Stimulated activated naive CD8-positive, alpha-beta T cell treated with anti-CD3 and anti-CD28 coated beads, Interleukin-15, amount 100 ng/mL, for 72 hours (primary cell): ENCODE measurements around the gene TCEA3.

Experiments used
- ATAC-seq: fragments of 150-1000 bp; cut with Tn5 transposase; 2 replicates; pipeline ENCODE4 v1.10.0; 2021; ENCODE audit warnings: mild to moderate bottlenecking, moderate library complexity
- DNase-seq, 2 donors: peaks; one replicate each; pipeline ENCODE4 v3.0.0; 2021 to 2022
- H3K27ac Mint-ChIP-seq, 2 donors: one replicate each; pipeline ENCODE4 v1.8.0; 2022; ENCODE audit warnings: mild to moderate bottlenecking in 2 of 2, mixed read lengths in 2 of 2, moderate library complexity in 2 of 2
- H3K27me3 Mint-ChIP-seq: one replicate; pipeline ENCODE4 v1.8.0; 2022; ENCODE audit warnings: mixed read lengths
- H3K4me1 Mint-ChIP-seq: one replicate; pipeline ENCODE4 v1.8.0; 2022; ENCODE audit warnings: mild to moderate bottlenecking, mixed read lengths
- H3K4me3 Mint-ChIP-seq, 2 donors: one replicate each; pipeline ENCODE4 v1.8.0; 2022; ENCODE audit warnings: mild to moderate bottlenecking in 2 of 2, mixed read lengths in 2 of 2, moderate library complexity in 1 of 2
- H3K9me3 Mint-ChIP-seq, 2 donors: one replicate each; pipeline ENCODE4 v1.8.0; 2022; ENCODE audit warnings: mixed read lengths in 2 of 2

Gene TCEA3

DNA sequence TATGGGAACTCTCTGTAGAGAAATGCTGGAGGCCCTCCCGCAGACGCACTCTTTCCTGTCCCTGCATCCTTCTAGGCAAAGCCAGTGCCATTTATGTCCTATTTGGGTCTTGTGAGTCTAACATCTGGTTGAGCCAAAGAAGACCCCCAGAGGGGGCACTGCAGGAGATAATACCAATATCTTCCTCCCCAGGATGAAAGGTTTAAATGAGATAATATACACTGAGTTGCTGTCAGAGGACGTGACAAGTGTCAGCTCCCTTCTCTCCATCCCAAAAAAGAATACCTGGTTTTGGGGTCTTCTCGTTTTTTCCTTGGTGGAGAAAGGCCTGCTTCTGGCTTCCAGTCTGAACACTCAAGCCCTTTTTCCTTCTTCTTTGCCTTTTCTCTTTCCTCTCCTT, 7.6 kb downstream of the TCEA3 start:
- no peaks in the 10 kb centered on the region for H3K27me3 Mint-ChIP-seq
- H3K4me1 Mint-ChIP-seq, result peaks cover 3% of the 10 kb centered on the region
- DNase-seq (no peak), ATAC-seq (no peak)
- H3K4me3 Mint-ChIP-seq, result no peak overlapping the region
- no peak overlapping the region for H3K27ac Mint-ChIP-seq
- no peaks in the 10 kb centered on the region for H3K9me3 Mint-ChIP-seq

DNA sequence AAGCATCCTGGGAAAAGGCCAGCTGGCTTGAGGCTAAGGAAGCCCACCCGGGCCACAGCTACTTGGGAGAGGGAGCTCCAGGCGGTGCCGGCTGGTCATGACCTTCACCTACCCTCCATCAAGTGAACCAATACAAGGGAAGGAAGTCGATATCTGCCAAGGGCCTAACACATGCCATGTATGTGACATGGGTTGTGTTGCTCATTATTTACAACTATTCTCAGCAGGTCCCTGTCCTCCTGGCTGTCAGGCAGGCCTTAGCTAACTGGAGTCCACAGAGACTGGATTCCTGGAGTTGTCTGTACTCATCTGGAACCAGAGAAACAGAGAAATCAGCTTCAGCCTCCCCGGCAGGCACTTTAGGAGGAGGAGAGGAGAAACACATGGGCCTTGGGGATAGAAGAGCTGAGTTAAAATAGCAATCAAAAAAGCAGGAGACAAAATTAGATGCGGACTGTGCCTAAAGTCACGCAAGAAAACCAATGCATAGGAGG, 15.7 kb downstream of the TCEA3 start:
- Mint-ChIP-seq H3K27me3 (no peaks in the 10 kb centered on the region), H3K4me3 (no peak overlapping the region), H3K9me3 (no peaks in the 10 kb centered on the region), H3K4me1 (peaks cover 7% of the 10 kb centered on the region), H3K27ac (no peak overlapping the region)
- no peak for ATAC-seq
- no peak for DNase-seq

DNA sequence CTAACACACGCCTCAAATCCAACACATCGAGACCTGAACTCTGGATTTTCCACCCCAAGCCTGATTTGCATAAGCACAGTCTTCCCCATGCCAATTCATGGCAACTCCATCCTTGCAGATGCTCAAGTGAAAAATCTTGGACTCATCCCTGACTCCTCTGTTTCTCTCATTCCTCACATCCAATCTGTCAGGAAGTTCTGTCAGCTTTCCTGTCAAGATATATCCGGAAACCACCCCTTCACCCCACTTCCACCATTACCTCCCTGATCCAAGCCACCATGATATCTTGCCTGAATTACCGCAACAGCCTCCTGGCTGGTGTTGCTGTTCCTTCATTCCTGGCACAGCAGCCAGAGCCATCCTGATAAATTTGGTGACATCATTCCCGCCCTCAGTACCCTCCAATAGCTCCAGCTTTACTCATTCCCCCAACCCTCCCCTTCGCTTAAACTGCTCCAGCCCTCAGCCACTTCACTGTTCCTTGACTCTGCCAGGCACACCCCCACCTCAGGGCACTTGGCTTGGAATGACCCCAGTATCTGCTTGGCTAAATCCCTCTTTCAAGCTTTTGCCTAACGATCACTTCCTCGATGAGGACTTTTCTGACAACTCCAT, 17.4 kb downstream of the TCEA3 start:
- Mint-ChIP-seq H3K27me3 (no peaks in the 10 kb centered on the region), H3K9me3 (no peaks in the 10 kb centered on the region), H3K4me1 (peaks cover 11% of the 10 kb centered on the region), H3K4me3 (no peak overlapping the region), H3K27ac (no peak overlapping the region)
- DNase-seq (no peak), ATAC-seq (no peak)

DNA sequence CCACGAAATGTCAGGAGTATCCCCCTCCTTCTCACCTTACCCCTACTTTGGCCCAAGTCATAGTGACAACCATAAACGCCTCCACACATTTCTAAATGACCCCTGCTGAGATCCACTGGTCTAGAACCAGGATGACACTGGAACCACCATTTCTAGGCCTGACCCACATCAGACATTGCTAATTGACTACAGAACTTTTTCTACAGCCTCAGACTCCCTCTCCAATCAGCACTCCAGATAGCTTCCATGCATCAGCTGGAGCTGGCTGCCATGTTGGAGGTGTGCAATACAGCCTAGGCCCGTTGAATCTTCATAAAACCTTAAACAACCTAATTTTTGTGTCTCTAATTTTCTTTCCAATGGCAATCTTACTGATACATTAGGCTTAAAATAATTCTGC, 18.6 kb downstream of the TCEA3 start:
- H3K27ac Mint-ChIP-seq, result no peak overlapping the region
- no peak overlapping the region for H3K4me3 Mint-ChIP-seq
- H3K4me1 Mint-ChIP-seq, result peaks cover 11% of the 10 kb centered on the region
- no peak for ATAC-seq
- DNase-seq, result no peak
- no peaks in the 10 kb centered on the region for H3K27me3 Mint-ChIP-seq
- H3K9me3 Mint-ChIP-seq, result no peaks in the 10 kb centered on the region

DNA sequence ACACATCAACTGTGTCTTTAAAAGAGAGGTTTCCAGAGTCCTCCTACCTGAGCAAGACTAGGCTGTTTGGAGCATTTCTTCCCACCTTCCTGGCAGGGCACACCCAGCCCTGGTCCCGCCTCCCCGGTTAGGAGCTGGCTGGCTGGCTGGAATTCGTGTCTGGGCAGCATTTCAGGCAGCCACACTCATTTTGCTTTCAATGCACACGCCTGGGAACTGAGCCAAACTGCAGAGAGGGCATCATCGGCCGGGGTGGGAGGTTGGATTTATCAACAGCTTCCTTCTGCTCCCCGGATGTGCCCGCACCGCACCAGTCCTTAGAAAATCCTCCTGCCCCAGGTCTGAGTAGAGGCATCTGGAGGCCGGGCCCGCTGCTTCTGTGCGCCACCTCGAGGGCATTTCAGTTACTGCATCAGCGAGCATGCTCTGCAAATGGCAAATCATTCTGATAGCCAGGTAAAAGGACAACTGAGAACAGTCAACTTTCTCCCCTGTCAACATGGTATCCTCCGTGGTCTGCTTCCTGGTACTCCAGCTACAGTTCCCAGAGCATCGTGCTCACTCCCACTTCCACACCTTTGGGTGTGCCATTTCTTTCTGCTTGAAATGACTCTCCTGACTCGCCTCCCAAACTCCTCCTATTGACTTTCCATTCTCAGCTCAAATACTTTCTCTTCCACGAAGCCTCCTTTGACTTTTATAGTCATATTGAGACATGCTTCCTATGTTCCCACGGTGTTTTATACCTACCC, 20.6 kb downstream of the TCEA3 start:
- peak; percentile 95 for ATAC-seq
- peaks cover 11% of the 10 kb centered on the region for H3K4me1 Mint-ChIP-seq
- no peaks in the 10 kb centered on the region for H3K27me3 Mint-ChIP-seq
- no peaks in the 10 kb centered on the region for H3K9me3 Mint-ChIP-seq
- DNase-seq, result peak; percentile 79 to 83
- peak overlapping the region in 1 of 2 donors; percentile 43 for H3K27ac Mint-ChIP-seq
- peak overlapping the region in 1 of 2 donors; percentile 51 for H3K4me3 Mint-ChIP-seq

DNA sequence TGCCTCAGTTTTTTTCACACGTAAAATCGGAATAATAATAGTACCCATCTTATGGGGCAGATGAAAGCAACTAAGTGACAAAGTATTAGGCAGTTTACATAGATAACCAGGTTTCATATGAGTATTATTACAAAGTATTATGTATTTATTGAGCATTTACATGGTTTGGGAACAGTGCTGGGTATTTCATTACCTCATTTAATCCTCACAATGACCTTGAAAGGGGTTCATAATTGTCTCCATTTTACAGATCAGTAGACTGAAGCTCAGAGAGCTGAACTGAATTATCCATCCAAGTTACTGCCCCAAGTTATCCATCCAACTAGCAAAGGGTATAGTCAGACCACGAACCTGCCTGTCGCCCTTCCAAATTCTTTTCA, 21.2 kb downstream of the TCEA3 start:
- Mint-ChIP-seq H3K4me3 (no peak overlapping the region), H3K9me3 (no peaks in the 10 kb centered on the region), H3K27me3 (no peaks in the 10 kb centered on the region), H3K4me1 (peaks cover 11% of the 10 kb centered on the region), H3K27ac (no peak overlapping the region)
- peak; percentile 6 for ATAC-seq
- DNase-seq, result no peak

DNA sequence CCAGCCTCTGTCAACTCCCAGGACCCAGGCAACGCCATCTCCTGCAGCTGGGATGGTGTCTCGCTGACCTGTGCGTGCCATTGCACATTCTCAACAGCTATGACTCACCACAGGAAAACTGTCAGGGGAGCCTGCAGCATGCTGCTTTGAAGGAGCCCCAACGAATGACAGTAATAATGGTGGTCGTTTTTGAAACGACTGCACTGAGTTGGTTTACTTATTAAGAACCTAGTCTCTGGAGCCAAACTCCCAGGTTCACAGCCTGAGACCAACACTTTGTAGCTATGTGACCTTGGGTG, 21.6 kb downstream of the TCEA3 start:
- peaks cover 11% of the 10 kb centered on the region for H3K4me1 Mint-ChIP-seq
- no peak overlapping the region for H3K27ac Mint-ChIP-seq
- ATAC-seq (no peak), DNase-seq (no peak)
- H3K27me3 Mint-ChIP-seq, result no peaks in the 10 kb centered on the region
- no peak overlapping the region for H3K4me3 Mint-ChIP-seq
- no peaks in the 10 kb centered on the region for H3K9me3 Mint-ChIP-seq

DNA sequence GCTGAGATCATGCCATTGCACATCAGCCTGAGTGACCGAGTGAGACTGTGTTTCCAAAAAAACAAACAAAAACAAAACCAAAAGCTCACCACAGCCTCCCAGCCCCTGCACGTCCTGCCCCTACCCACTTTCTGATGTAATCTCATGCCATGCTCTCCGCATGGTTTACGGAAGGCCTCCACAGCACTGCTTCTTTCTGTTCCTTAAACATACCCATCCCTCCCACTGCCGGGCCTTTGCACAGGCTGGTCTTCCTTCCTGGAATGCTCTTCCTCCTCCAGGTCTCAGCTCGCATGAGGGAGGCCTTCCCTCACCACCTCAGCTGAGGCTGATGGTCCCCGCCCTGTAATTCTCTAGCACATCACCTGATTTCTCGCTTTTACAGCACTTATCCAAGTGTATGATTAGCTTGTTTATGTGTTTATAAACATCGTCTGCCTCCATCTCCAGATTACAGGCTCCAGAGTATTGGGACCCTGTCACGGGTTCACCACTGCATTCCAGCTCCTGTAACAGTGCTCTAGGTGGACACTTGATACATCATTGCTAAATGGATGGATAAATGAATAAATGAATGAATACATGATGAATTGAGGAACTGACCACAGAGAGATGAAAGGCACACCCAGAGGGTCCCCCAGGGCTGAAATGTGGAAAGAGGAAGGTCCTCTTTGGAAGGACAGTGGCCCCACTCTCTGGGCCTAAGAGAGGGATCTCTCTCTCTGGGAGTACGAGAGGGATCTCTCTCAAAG, 22.1 kb downstream of the TCEA3 start:
- DNase-seq, result no peak
- peaks cover 11% of the 10 kb centered on the region for H3K4me1 Mint-ChIP-seq
- no peak for ATAC-seq
- H3K27ac Mint-ChIP-seq, result peak overlapping the region in 1 of 2 donors; percentile 85
- no peak overlapping the region for H3K4me3 Mint-ChIP-seq
- H3K27me3 Mint-ChIP-seq, result no peaks in the 10 kb centered on the region
- no peaks in the 10 kb centered on the region for H3K9me3 Mint-ChIP-seq

DNA sequence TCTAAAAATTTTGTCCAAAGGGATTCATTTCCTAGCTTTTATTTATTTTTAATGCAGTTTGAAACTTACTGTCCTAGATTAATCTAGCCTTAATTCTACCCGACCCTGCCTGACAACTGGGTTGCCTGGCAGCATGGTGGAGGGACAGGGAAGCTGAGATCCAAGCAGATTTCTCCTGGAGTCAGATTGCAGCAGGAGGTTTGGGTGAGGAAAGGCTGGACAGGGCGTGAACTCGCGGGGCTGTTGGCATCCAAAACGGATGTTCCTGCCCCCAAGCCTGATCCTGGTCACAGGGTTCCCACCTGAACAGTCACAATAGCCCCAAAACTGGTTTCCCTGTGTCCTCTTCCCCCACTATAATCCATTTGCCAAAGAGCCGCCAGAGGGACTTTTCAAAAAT, 23.2 kb downstream of the TCEA3 start:
- Mint-ChIP-seq H3K27ac (no peak overlapping the region), H3K4me1 (peaks cover 11% of the 10 kb centered on the region), H3K4me3 (no peak overlapping the region)

DNA sequence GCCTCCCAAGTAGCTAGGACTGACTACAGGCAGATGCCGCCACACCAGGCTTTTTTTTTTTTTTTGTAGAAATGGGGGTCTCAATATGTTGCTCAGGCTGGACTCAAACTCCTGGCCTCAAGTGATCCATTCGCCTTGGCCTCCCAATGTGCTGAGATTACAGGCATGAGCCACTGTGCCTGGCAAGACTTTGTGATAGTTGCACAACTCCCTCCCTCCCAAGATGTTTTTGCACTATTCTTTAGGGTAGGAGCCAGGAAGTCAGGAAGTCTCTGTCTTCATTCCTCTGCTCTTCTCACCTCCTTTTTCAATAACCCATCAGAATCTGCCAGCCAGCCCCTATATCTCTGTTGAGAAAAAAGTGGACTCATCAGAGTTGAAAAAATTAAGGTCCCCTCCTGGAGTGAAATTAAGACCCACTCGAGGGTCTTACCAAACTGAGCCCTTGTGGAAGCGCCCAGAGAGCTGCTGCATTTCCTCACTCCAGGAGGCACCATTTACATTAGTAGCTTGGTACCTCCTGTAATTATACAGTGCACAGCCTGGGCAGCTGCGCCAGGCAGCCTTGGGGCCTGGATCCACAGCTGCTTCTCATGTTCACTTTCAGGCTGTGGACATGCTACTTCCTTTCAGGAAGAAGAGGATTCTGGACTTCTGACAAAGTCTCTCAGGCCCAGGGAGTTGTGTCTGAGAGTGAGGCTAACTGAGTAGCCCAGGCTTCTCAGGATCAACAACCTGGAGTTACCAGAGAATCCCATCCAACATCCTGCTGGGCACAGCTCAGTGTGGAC, 24.0 kb downstream of the TCEA3 start:
- Mint-ChIP-seq H3K27ac (peak overlapping the region in 1 of 2 donors; percentile 72), H3K9me3 (no peaks in the 10 kb centered on the region), H3K4me3 (no peak overlapping the region), H3K27me3 (no peaks in the 10 kb centered on the region), H3K4me1 (peaks cover 17% of the 10 kb centered on the region)
- DNase-seq (no peak), ATAC-seq (no peak)

More for the DNA sequence above, 23.2 kb downstream of the TCEA3 start:
- ATAC-seq (no peak), DNase-seq (no peak)
- Mint-ChIP-seq H3K9me3 (no peaks in the 10 kb centered on the region), H3K27me3 (no peaks in the 10 kb centered on the region)

DNA sequence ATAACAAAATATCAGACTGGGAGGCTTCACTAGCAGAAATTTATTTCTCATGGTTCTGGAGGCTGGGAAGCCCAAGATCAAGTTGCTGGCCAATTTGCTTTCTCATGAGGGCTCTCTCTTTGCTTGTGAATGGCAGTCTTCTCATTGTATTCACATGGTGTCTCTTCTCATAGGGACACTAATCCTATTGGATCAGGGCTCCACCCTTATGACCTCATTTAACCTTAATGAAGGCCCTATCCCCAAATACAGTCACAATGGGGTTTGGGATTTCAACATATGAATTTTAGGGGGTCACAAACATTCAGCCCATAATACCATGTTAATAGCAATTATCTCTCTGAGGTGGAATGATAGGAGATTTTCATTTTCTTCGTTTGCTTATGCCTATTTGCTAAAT, 25.3 kb downstream of the TCEA3 start:
- Mint-ChIP-seq H3K27ac (no peak overlapping the region), H3K4me1 (peaks cover 14% of the 10 kb centered on the region), H3K27me3 (no peaks in the 10 kb centered on the region), H3K9me3 (no peaks in the 10 kb centered on the region), H3K4me3 (no peak overlapping the region)
- DNase-seq, result no peak
- no peak for ATAC-seq

DNA sequence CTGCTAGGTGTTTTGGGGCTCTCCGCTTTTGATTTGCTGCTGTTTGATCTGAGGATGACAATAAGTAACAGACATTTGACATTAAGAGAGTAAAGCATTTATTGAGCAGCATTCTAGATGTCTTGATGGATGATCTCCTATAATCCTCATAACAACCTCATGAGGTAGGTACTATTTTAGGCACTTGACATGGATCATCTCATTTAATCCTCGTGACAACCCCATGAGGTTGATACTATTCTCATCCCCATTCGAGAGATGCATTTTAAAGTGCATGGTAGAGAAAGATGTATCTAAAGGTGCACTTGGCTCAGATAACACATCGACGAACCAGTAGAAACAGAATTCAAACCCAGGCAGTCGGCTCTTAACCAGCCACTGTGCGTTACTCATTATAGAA, 26.6 kb downstream of the TCEA3 start:
- no peak overlapping the region for H3K4me3 Mint-ChIP-seq
- no peak overlapping the region for H3K27ac Mint-ChIP-seq
- no peak for ATAC-seq
- H3K4me1 Mint-ChIP-seq, result peaks cover 7% of the 10 kb centered on the region
- H3K27me3 Mint-ChIP-seq, result no peaks in the 10 kb centered on the region
- H3K9me3 Mint-ChIP-seq, result no peaks in the 10 kb centered on the region
- no peak for DNase-seq

DNA sequence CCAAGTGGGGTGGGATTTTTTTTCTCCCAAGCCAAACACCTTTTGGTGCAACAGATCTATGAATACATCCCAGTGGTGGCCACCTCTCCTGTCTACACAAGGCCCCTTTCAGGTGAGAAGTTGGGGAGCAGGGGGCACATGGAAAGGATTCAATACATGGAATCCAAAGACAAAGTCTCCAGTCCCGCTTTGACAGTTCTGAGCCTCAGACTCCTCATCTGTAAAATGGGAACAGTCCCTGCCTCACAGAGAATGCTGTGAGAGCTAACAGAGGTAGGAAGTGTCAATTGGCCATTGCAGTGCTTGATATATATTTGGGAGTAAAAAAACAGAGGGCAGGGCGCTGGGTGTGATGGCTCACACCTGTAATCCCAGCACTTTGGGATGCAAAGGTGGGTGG, 28.2 kb downstream of the TCEA3 start:
- DNase-seq (no peak), ATAC-seq (no peak)
- Mint-ChIP-seq H3K27me3 (no peaks in the 10 kb centered on the region), H3K4me3 (no peak overlapping the region), H3K4me1 (peaks cover 7% of the 10 kb centered on the region), H3K9me3 (no peaks in the 10 kb centered on the region), H3K27ac (no peak overlapping the region)

DNA sequence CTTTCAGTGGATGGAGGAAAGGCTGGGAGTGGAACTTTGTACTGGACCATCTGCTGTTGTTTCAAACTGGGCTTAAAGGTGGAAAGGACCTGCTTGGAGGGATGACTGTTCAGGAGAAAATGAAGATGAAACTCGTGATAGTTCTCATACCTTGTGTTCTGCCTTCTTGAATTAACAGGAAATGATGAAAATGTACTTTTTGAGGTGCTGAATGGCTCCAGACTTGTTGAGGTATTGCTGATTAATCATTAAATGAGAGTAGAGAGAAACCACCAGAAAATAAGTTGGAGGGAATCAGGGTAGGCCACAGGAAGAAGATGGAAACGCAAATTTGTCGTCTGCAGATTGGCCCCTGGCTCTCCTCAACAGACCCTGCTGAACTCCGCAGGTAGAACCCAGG, 28.7 kb downstream of the TCEA3 start:
- no peaks in the 10 kb centered on the region for H3K27me3 Mint-ChIP-seq
- DNase-seq (no peak), ATAC-seq (peak; percentile 60)
- H3K9me3 Mint-ChIP-seq, result no peaks in the 10 kb centered on the region
- peak overlapping the region in 1 of 2 donors; percentile 29 for H3K27ac Mint-ChIP-seq
- H3K4me3 Mint-ChIP-seq, result no peak overlapping the region
- peaks cover 7% of the 10 kb centered on the region for H3K4me1 Mint-ChIP-seq

DNA sequence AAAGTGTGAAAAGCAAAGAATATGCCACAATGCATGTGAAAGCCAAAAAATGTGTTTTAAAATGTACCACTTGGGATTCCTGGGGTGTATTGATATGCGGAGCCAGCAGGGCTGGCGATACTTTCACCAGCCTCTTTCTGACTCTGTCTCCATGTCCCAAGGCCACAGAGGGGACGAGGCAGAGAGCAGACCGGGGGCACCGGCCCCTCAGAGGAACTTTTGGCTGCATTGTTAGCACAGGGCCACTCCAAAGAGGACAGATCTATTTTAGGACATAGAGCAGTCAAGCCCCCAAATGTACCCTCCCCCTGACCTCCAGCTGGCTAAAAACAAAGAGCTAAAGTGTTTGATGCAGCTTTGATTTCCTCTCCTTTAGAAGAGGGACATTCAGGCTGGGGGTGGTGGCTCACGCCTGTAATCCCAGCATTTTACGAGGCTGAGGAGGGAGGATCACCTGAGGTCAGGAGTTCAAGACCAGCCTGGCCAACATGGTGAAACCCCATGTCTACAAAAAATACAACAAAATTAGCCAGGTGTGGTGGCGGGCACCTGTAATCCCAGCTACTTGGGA, 29.3 kb downstream of the TCEA3 start:
- Mint-ChIP-seq H3K9me3 (no peaks in the 10 kb centered on the region), H3K27ac (no peak overlapping the region), H3K4me3 (no peak overlapping the region), H3K4me1 (peaks cover 7% of the 10 kb centered on the region), H3K27me3 (no peaks in the 10 kb centered on the region)
- DNase-seq (no peak), ATAC-seq (no peak)
